ENCODE data around the gene ABCB9. TPM values are rescaled to one million over a fixed set of nuclear protein-coding genes. Genes with fewer than 3 reads are reported as not detected.

ABCB9 gene
- total RNA-seq, 1 donor from 2014 or later = 4.2 TPM

GRCh38 chr12:122935318-122935717 lies 30.9 kb downstream of the ABCB9 start:
- H3K27me3 ChIP-seq = no peaks in the 10 kb centered on the region
- H3K4me3 ChIP-seq = no peak overlapping the region
- H3K9me3 ChIP-seq = no peaks in the 10 kb centered on the region
- H3K27ac ChIP-seq = no peak overlapping the region
- TF ChIP-seq POLR2A (IDR thresholded peaks at IDR 0.05) (no peak), CTCF (IDR thresholded peaks at IDR 0.05) (no peak), POLR2AphosphoS5 (IDR thresholded peaks at IDR 0.05; ENCODE audit: insufficient read depth in 1 of 2, low read depth in 1 of 2) (no peak)
- no peak for DNase-seq (ENCODE audit: extremely low spot score in 2 of 2)
- no peaks in the 10 kb centered on the region for H3K4me1 ChIP-seq
- intact Hi-C loops (cut with DNase I) = no loop called here
- no peaks in the 10 kb centered on the region for H3K36me3 ChIP-seq

- intact Hi-C loops (cut with DNase I) = no loop called here
- Histone ChIP-seq H3K4me3 (no peak overlapping the region), H3K27me3 (no peaks in the 10 kb centered on the region), H3K36me3 (no peaks in the 10 kb centered on the region), H3K9me3 (no peaks in the 10 kb centered on the region), H3K27ac (no peak overlapping the region), H3K4me1 (no peaks in the 10 kb centered on the region)
- TF ChIP-seq POLR2A (IDR thresholded peaks at IDR 0.05) = no peak
- TF ChIP-seq CTCF (IDR thresholded peaks at IDR 0.05) = no peak
- TF ChIP-seq POLR2AphosphoS5 (IDR thresholded peaks at IDR 0.05; ENCODE audit: insufficient read depth in 1 of 2, low read depth in 1 of 2) = no peak
- no peak for DNase-seq (ENCODE audit: extremely low spot score in 2 of 2)
Measured at GRCh38 chr12:122934722-122935121, 31.5 kb downstream of the ABCB9 start.

- H3K4me1 ChIP-seq = no peaks in the 10 kb centered on the region
- intact Hi-C loops (cut with DNase I) = no loop called here
- H3K36me3 ChIP-seq = no peaks in the 10 kb centered on the region
- DNase-seq (ENCODE audit: extremely low spot score in 2 of 2) = no peak
- TF ChIP-seq POLR2AphosphoS5 (IDR thresholded peaks at IDR 0.05; ENCODE audit: insufficient read depth in 1 of 2, low read depth in 1 of 2) = no peak
- TF ChIP-seq POLR2A (IDR thresholded peaks at IDR 0.05) = no peak
- no peak for TF ChIP-seq CTCF (IDR thresholded peaks at IDR 0.05)
- H3K27ac ChIP-seq = no peak overlapping the region
- no peaks in the 10 kb centered on the region for H3K27me3 ChIP-seq
- no peak overlapping the region for H3K4me3 ChIP-seq
- no peaks in the 10 kb centered on the region for H3K9me3 ChIP-seq
Measured at GRCh38 chr12:122932207-122932606, 34.1 kb downstream of the ABCB9 start.

GRCh38 chr12:122929812-122930211 lies 36.5 kb downstream of the ABCB9 start:
- Histone ChIP-seq H3K27ac (no peak overlapping the region), H3K4me1 (no peaks in the 10 kb centered on the region), H3K27me3 (no peaks in the 10 kb centered on the region), H3K36me3 (no peaks in the 10 kb centered on the region), H3K9me3 (no peaks in the 10 kb centered on the region), H3K4me3 (no peak overlapping the region)
- no peak for DNase-seq (ENCODE audit: extremely low spot score in 2 of 2)
- TF ChIP-seq CTCF (IDR thresholded peaks at IDR 0.05) = no peak
- no peak for TF ChIP-seq POLR2AphosphoS5 (IDR thresholded peaks at IDR 0.05; ENCODE audit: insufficient read depth in 1 of 2, low read depth in 1 of 2)
- intact Hi-C loops (cut with DNase I) = no loop called here

GRCh38 chr12:122929148-122929538 lies 37.1 kb downstream of the ABCB9 start:
- no peaks in the 10 kb centered on the region for H3K36me3 ChIP-seq
- no peak overlapping the region for H3K4me3 ChIP-seq
- no peaks in the 10 kb centered on the region for H3K4me1 ChIP-seq
- no peak overlapping the region for H3K27ac ChIP-seq
- no peaks in the 10 kb centered on the region for H3K9me3 ChIP-seq
- no peaks in the 10 kb centered on the region for H3K27me3 ChIP-seq
- no peak for TF ChIP-seq POLR2AphosphoS5 (IDR thresholded peaks at IDR 0.05; ENCODE audit: insufficient read depth in 1 of 2, low read depth in 1 of 2)
- no peak for TF ChIP-seq CTCF (IDR thresholded peaks at IDR 0.05)
- TF ChIP-seq POLR2A (IDR thresholded peaks at IDR 0.05) = no peak
- no peak for DNase-seq (ENCODE audit: extremely low spot score in 2 of 2)
- intact Hi-C loops (cut with DNase I) = no loop called here
